HCT116 (cell line): Measurements from ENCODE around the gene SERINC5. TPM values are rescaled to one million over a fixed set of nuclear protein-coding genes. Genes with fewer than 3 reads are reported as not detected.

Source experiments
- ATAC-seq: fragments of 200-7000 bp; cut with Tn5 transposase; 2 replicates; pipeline ENCODE4 v1.9.1; 2020; ENCODE audit warnings: mild to moderate bottlenecking, moderate library complexity
- BruUV-seq: library from RNA; stranded (reverse); fragments of 400-500 nt; replicated peaks from 2 replicates; lab custom pipeline; 2021; lab: Mats Ljungman, UMichigan
- CTCF ChIA-PET: fragments of 300-600 bp; sonication (Branson Sonifier 250); formaldehyde crosslinking; loops from one replicate; lab custom pipeline; 2021; ENCODE audit warnings: antibody characterized with exemption; lab: Charles Lee
- POLR2A ChIA-PET: fragments of 300-600, 350-600 bp; sonication (Branson Sonifier 250); formaldehyde crosslinking; loops from one replicate; lab custom pipeline; 2021; ENCODE audit warnings: antibody characterized with exemption; lab: Charles Lee
- RAD21 ChIA-PET, 2 experiments: fragments of 300-600 bp; sonication (Branson Sonifier 250); formaldehyde crosslinking; loops; one replicate each; lab custom pipeline; 2023; ENCODE audit warnings: low total read pairs in 2 of 2; ENCODE audit not compliant: uncharacterized antibody in 2 of 2, unreplicated experiment in 2 of 2, low non-redundant PET in 1 of 2; lab: Charles Lee
- DNase-seq: peaks from one replicate; pipeline ENCODE4 v3.0.0-alpha.2; 2010; ENCODE audit warnings: low read depth, low spot score
- H2AFZ ChIP-seq: fragments of 200-600 bp; shearing (Covaris generic), sonication (generic); 2 replicates; pipeline ENCODE4 v1.6.1; 2017; ENCODE audit warnings: low read depth, mixed run types, mixed read lengths, antibody characterized with exemption, low read length; ENCODE audit not compliant: poor library complexity, severe bottlenecking
- H3K27ac ChIP-seq: 2 replicates; pipeline ENCODE4 v1.5.1; 2012; ENCODE audit warnings: low read depth, low read length
- H3K27me3 ChIP-seq: fragments of 200-600 bp; sonication (generic); 2 replicates; pipeline ENCODE4 v1.6.1; 2016; ENCODE audit warnings: mixed run types, low read length, mixed read lengths; ENCODE audit not compliant: insufficient read depth
- H3K36me3 ChIP-seq, 2 experiments: fragments of 200-500 bp in 1 of 2; fragments of 200-600 bp in 1 of 2; sonication (Bioruptor generic) in 1 of 2; sonication (generic) in 1 of 2; 2 replicates each; pipeline versions ENCODE4 v1.5.1 to v1.6.1; 2014 to 2016; ENCODE audit warnings: low read length in 2 of 2, inconsistent platforms in 1 of 2, mixed read lengths in 1 of 2, mixed run types in 1 of 2; ENCODE audit not compliant: insufficient read depth in 2 of 2, control insufficient read depth in 1 of 2
- H3K4me1 ChIP-seq, 2 experiments: fragments of 200-600 bp in 1 of 2; sonication (generic) in 1 of 2; 2 replicates each; pipeline versions ENCODE4 v1.5.1 to v1.6.1; 2012 to 2017; ENCODE audit warnings: low read length in 2 of 2, inconsistent platforms in 1 of 2, mild to moderate bottlenecking in 1 of 2, mixed read lengths in 1 of 2, mixed run types in 1 of 2, moderate library complexity in 1 of 2; ENCODE audit not compliant: insufficient read depth in 2 of 2, control insufficient read depth in 1 of 2
- H3K4me2 ChIP-seq: fragments of 200-600 bp; sonication (generic); 2 replicates; pipeline ENCODE4 v1.6.1; 2017; ENCODE audit warnings: mixed run types, low read length, mixed read lengths
- H3K4me3 ChIP-seq, 2 experiments: fragments of 200-600 bp in 1 of 2; sonication (generic) in 1 of 2; replicated peaks in 1 of 2; 2 replicates each; pipeline ENCODE4 v1.5.1; 2011 to 2016; ENCODE audit warnings: low read length in 2 of 2, control low read depth in 1 of 2, low read depth in 1 of 2, mild to moderate bottlenecking in 1 of 2, mixed read lengths in 1 of 2, mixed run types in 1 of 2
- H3K79me2 ChIP-seq: fragments of 200-600 bp; sonication (generic); 2 replicates; pipeline ENCODE4 v1.6.1; 2017; ENCODE audit warnings: mild to moderate bottlenecking, mixed run types, low read length, moderate library complexity, mixed read lengths; ENCODE audit not compliant: insufficient read depth
- H3K9ac ChIP-seq: fragments of 200-600 bp; sonication (generic); 2 replicates; pipeline ENCODE4 v1.6.1; 2016; ENCODE audit warnings: low read length, mixed read lengths
- H3K9me2 ChIP-seq: fragments of 200-600 bp; sonication (generic), shearing (Covaris generic); 2 replicates; pipeline ENCODE4 v1.6.1; 2017; ENCODE audit warnings: mixed run types, mild to moderate bottlenecking, moderate library complexity; ENCODE audit not compliant: insufficient read depth
- H3K9me3 ChIP-seq, 2 experiments: fragments of 200-500 bp in 1 of 2; fragments of 200-600 bp in 1 of 2; sonication (Bioruptor generic) in 1 of 2; sonication (generic) in 1 of 2; 2 replicates each; pipeline ENCODE4 v1.6.1; 2014 to 2017; ENCODE audit warnings: low read length in 2 of 2, mixed read lengths in 2 of 2, inconsistent platforms in 1 of 2, low read depth in 1 of 2, mild to moderate bottlenecking in 1 of 2, mixed run types in 1 of 2, moderate library complexity in 1 of 2; ENCODE audit not compliant: control insufficient read depth in 1 of 2, insufficient read depth in 1 of 2
- H4K20me1 ChIP-seq: fragments of 200-600 bp; sonication (generic), shearing (Covaris generic); 2 replicates; pipeline ENCODE4 v1.6.1; 2017; ENCODE audit warnings: mixed run types, mild to moderate bottlenecking, moderate library complexity; ENCODE audit not compliant: insufficient read depth
- ATF3 ChIP-seq: IDR thresholded peaks from 2 replicates; pipeline ENCODE4 v1.6.1; 2012
- CBX3 ChIP-seq: IDR thresholded peaks from 2 replicates; pipeline ENCODE4 v1.6.1; 2012; ENCODE audit warnings: low read depth
- ELF1 ChIP-seq: IDR thresholded peaks from 2 replicates; pipeline ENCODE4 v1.6.1; 2012; ENCODE audit warnings: low read depth, borderline replicate concordance
- FOSL1 ChIP-seq: IDR thresholded peaks from 2 replicates; pipeline ENCODE4 v1.6.1; 2012; ENCODE audit warnings: low read depth
- MAX ChIP-seq: IDR thresholded peaks from 2 replicates; pipeline ENCODE4 v1.6.1; 2012
- RAD21 ChIP-seq: IDR thresholded peaks from 2 replicates; pipeline ENCODE4 v1.6.1; 2012; ENCODE audit warnings: low read depth, mild to moderate bottlenecking
- SIN3A ChIP-seq: IDR thresholded peaks from 2 replicates; pipeline ENCODE4 v1.6.1; 2012; ENCODE audit warnings: low read depth
- YY1 ChIP-seq: IDR thresholded peaks from 2 replicates; pipeline ENCODE4 v1.6.1; 2011; ENCODE audit warnings: low read length, low read depth, moderate library complexity, mild to moderate bottlenecking; ENCODE audit not compliant: insufficient replicate concordance; ENCODE audit errors: extremely low read depth
- ZNF274 ChIP-seq: fragments of 200-500 bp; sonication (Bioruptor generic); IDR thresholded peaks from 2 replicates; pipeline ENCODE4 v1.6.1; 2014; ENCODE audit warnings: mild to moderate bottlenecking, low read depth, low read length, inconsistent platforms
- intact Hi-C: fragments of 100-400 bp; cut with micrococcal nuclease; formaldehyde crosslinking; loops from 2 replicates; pipeline ENCODE4 v1.10.0; 2022
- total RNA-seq: library from RNA; stranded (reverse); gene quantifications from one replicate; pipeline ENCODE4 v1.2.1, GENCODE V29; 2021; ENCODE audit not compliant: unreplicated experiment
- TF ChIP-seq, protein P1 (sequence below): IDR thresholded peaks from 2 replicates; pipeline ENCODE4 v1.6.1; 2011; ENCODE audit warnings: mild to moderate bottlenecking, low read length, moderate library complexity; ENCODE audit not compliant: insufficient replicate concordance; ENCODE audit errors: extremely low read depth

SERINC5 gene
- total RNA-seq, 1 experiment from 2014 or later, result 39.3 TPM

GRCh38 chr5:80276186-80276585, 20.3 kb upstream of the SERINC5 start:
- no peak overlapping the region for H3K4me3 ChIP-seq
- TF ChIP-seq ELF1 (no peak), RAD21 (no peak), ATF3 (no peak), SIN3A (no peak), ZNF274 (no peak), FOSL1 (no peak), MAX (no peak), YY1 (no peak), CBX3 (no peak)
- TF ChIP-seq, protein P1, sequence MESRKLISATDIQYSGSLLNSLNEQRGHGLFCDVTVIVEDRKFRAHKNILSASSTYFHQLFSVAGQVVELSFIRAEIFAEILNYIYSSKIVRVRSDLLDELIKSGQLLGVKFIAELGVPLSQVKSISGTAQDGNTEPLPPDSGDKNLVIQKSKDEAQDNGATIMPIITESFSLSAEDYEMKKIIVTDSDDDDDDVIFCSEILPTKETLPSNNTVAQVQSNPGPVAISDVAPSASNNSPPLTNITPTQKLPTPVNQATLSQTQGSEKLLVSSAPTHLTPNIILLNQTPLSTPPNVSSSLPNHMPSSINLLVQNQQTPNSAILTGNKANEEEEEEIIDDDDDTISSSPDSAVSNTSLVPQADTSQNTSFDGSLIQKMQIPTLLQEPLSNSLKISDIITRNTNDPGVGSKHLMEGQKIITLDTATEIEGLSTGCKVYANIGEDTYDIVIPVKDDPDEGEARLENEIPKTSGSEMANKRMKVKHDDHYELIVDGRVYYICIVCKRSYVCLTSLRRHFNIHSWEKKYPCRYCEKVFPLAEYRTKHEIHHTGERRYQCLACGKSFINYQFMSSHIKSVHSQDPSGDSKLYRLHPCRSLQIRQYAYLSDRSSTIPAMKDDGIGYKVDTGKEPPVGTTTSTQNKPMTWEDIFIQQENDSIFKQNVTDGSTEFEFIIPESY, result no peak
- no TSS peak for BruUV-seq
- H3K9ac ChIP-seq, result no peak overlapping the region
- H3K79me2 ChIP-seq, result no peaks in the 10 kb centered on the region
- H3K27ac ChIP-seq, result no peak overlapping the region
- H3K9me3 ChIP-seq, result no peaks in the 10 kb centered on the region
- H4K20me1 ChIP-seq, result no peaks in the 10 kb centered on the region
- no peaks in the 10 kb centered on the region for H3K9me2 ChIP-seq
- H2AFZ ChIP-seq, result no peak overlapping the region
- H3K4me1 ChIP-seq, result no peaks in the 10 kb centered on the region
- RAD21 ChIA-PET, result no interaction called here
- no peaks in the 10 kb centered on the region for H3K27me3 ChIP-seq
- H3K36me3 ChIP-seq, result no peaks in the 10 kb centered on the region
- POLR2A ChIA-PET, result no interaction called here
- CTCF ChIA-PET, result interaction anchor here (0.7 to 1.9 kb wide), 3 partner anchors 84 to 418 kb away, joined by 3 to 16 read pairs (median 3); no protein-coding TSS in a partner anchor
- intact Hi-C loops, result no loop called here
- ATAC-seq (no peak), DNase-seq (no peak)
- no peak overlapping the region for H3K4me2 ChIP-seq
